Measurements from ENCODE around the gene ATP8B4. TPM values are rescaled to one million over a fixed set of nuclear protein-coding genes. Genes with fewer than 3 reads are reported as not detected.

Gene ATP8B4
- total and polyA plus RNA-seq, 2 experiments from 2014 or later: 0.89 to 1.5 TPM

DNA sequence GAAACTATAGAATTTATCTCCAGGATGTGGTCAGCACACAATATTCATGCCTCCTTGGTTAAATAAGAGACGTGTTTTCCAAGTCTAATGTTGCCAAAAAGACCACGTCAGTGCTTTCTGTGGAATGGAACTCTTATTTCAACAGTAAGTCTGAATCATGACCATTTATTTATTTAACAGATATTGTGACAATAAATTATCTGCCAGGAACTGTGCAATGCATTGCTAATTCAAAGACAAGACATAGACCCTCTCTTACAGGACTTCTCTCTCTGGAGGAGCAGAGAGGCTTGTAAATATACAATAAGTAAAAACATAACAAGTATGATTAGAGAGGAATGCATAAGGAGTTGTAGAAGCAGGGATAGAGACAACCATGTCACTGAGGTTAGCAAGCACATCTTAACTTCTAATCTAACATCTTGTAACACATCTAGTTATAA, 270.7 kb downstream of the ATP8B4 start:
- TF ChIP-seq EZH2phosphoT487 (IDR thresholded peaks at IDR 0.05; ENCODE audit: insufficient read depth, low read depth) (no peak), EZH2 (IDR thresholded peaks at IDR 0.05; ENCODE audit: insufficient read depth, poor library complexity, severe bottlenecking) (no peak)
- H4K20me1 ChIP-seq (ENCODE audit: insufficient read depth): no peaks in the 10 kb centered on the region
- H3K27me3 ChIP-seq (replicated peaks; ENCODE audit: insufficient read depth): no peaks in the 10 kb centered on the region
- WGBS, 2 experiments (ENCODE audit: low coverage in 1 of 2, low lambda C conversion rate in 2 of 2, missing lambda C conversion rate in 2 of 2): 0% methylated on average over 2 of the region's 2 CpGs
- in situ Hi-C loops (cut with MboI): no loop called here
- DNase-seq: peak; percentile 94
- no peak overlapping the region for H2AFZ ChIP-seq
- H3K4me3 ChIP-seq: no peak overlapping the region
- H3F3A ChIP-seq (ENCODE audit: insufficient read depth): peaks cover 44% of the 10 kb centered on the region
- H3K9me2 ChIP-seq (ENCODE audit: insufficient read depth): no peaks in the 10 kb centered on the region
- no peaks in the 10 kb centered on the region for H3K36me3 ChIP-seq (ENCODE audit: low read depth)
- H3K4me1 ChIP-seq (ENCODE audit: insufficient read depth): peaks cover 36% of the 10 kb centered on the region
- no peaks in the 10 kb centered on the region for H3K9me3 ChIP-seq (ENCODE audit: low read depth)
- peak overlapping the region; percentile 73 for H3K4me2 ChIP-seq (ENCODE audit: unreplicated experiment)
- peak overlapping the region; percentile 55 for H3K9ac ChIP-seq
- 0 out of 2 replicates have a peak, but pooled peaks cover 14% of the 10 kb centered on the region for H3K79me2 ChIP-seq (ENCODE audit: insufficient read depth)
- H3K27ac ChIP-seq: peak overlapping the region; percentile 87

DNA sequence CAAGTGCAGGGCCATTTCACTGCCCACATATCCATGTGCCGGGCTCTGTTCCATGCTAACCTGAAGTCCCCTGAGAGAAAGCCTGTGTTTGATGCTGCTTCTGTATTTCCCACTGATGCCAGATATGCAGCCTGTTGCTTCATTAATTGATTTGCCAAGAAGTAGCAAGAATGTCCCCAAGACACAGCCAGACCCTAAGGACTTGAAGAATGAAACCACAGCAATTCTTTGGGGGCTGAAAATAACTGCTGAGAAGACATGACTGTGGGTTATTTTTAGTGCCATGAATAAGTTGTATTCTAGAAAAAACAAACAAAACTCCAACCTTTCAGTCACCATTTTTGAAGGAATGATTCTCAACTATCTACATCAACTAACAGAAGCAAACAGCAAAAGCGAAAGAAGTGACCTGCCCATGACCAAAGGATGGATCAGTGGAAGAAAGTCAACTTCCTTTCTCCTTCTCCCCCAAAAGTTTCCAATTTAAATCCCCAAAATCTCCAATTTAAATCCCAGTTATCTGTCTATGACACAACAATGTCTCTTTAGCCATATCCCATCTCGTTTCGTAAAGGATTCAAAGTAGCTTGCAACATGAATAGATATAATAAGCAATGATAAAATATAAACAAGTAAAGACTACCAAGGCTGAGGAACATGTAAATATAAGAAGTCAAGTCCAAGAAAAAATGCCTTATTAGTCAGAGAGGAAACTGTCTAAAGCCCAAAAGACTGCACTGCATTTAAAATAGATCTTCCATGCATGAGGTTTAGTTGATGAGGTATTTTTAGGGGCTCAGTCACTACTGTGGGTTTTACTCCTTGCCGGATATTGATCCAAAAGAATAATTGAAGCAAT, 271.4 kb downstream of the ATP8B4 start:
- no peaks in the 10 kb centered on the region for H3K9me2 ChIP-seq (ENCODE audit: insufficient read depth)
- peak overlapping the region; percentile 73 for H3K4me2 ChIP-seq (ENCODE audit: unreplicated experiment)
- TF ChIP-seq EZH2phosphoT487 (IDR thresholded peaks at IDR 0.05; ENCODE audit: insufficient read depth, low read depth) (0 out of 2 replicates have a peak, but pooled peaks have one; percentile 1), EZH2 (IDR thresholded peaks at IDR 0.05; ENCODE audit: insufficient read depth, poor library complexity, severe bottlenecking) (no peak)
- 0 out of 2 replicates have a peak, but pooled peaks cover 12% of the 10 kb centered on the region for H3K79me2 ChIP-seq (ENCODE audit: insufficient read depth)
- H4K20me1 ChIP-seq (ENCODE audit: insufficient read depth): no peaks in the 10 kb centered on the region
- peak overlapping the region; percentile 47 for H3K9ac ChIP-seq
- H3K9me3 ChIP-seq (ENCODE audit: low read depth): no peaks in the 10 kb centered on the region
- DNase-seq: peak; percentile 36
- in situ Hi-C loops (cut with MboI): no loop called here
- H3K4me3 ChIP-seq: peak overlapping the region; percentile 23; the same call in 1 of the 2 replicates
- peaks cover 36% of the 10 kb centered on the region for H3K4me1 ChIP-seq (ENCODE audit: insufficient read depth)
- H3F3A ChIP-seq (ENCODE audit: insufficient read depth): peaks cover 44% of the 10 kb centered on the region
- no peaks in the 10 kb centered on the region for H3K36me3 ChIP-seq (ENCODE audit: low read depth)
- peak overlapping the region; percentile 24; the same call in 1 of the 2 replicates for H2AFZ ChIP-seq
- 34% methylated on average over 5 of the region's 5 CpGs for WGBS, 2 experiments (ENCODE audit: low coverage in 1 of 2, low lambda C conversion rate in 2 of 2, missing lambda C conversion rate in 2 of 2)
- no peaks in the 10 kb centered on the region for H3K27me3 ChIP-seq (replicated peaks; ENCODE audit: insufficient read depth)
- peak overlapping the region; percentile 87 for H3K27ac ChIP-seq

DNA sequence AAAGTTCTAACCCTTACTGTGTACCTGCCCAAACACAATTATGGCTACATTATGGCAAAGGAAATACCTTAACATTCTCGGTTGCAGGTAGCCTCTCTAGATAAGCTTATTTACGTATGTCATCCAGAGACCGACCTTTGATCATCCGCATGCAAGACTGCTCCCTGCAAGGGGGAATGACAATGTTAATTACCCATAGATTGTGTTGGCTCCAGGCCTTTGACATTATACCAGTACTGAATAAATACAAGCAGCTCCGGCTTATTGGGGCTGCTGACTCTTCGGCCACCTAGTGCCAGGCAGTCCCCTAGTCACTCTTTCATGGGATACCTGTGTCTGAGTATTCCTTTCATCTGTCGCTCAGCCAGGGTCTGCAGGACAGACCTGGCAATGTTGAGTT, 274.6 kb downstream of the ATP8B4 start:
- Histone ChIP-seq H3K27me3 (replicated peaks; ENCODE audit: insufficient read depth) (no peaks in the 10 kb centered on the region), H3K27ac (no peak overlapping the region), H3K4me2 (ENCODE audit: unreplicated experiment) (no peak overlapping the region), H3K4me3 (no peak overlapping the region), H3K4me1 (ENCODE audit: insufficient read depth) (peaks cover 30% of the 10 kb centered on the region), H3F3A (ENCODE audit: insufficient read depth) (peaks cover 31% of the 10 kb centered on the region), H2AFZ (no peak overlapping the region), H3K9me2 (ENCODE audit: insufficient read depth) (no peaks in the 10 kb centered on the region), H3K9ac (no peak overlapping the region), H3K36me3 (ENCODE audit: low read depth) (no peaks in the 10 kb centered on the region), H3K9me3 (ENCODE audit: low read depth) (no peaks in the 10 kb centered on the region), H3K79me2 (ENCODE audit: insufficient read depth) (no peaks in the 10 kb centered on the region), H4K20me1 (ENCODE audit: insufficient read depth) (no peaks in the 10 kb centered on the region)
- in situ Hi-C loops (cut with MboI): no loop called here
- no peak for DNase-seq
- no peak for TF ChIP-seq EZH2 (IDR thresholded peaks at IDR 0.05; ENCODE audit: insufficient read depth, poor library complexity, severe bottlenecking)
- no peak for TF ChIP-seq EZH2phosphoT487 (IDR thresholded peaks at IDR 0.05; ENCODE audit: insufficient read depth, low read depth)
- WGBS, 2 experiments (ENCODE audit: low coverage in 1 of 2, low lambda C conversion rate in 2 of 2, missing lambda C conversion rate in 2 of 2): 98 to 99% methylated on average over 7 of the region's 7 CpGs

DNA sequence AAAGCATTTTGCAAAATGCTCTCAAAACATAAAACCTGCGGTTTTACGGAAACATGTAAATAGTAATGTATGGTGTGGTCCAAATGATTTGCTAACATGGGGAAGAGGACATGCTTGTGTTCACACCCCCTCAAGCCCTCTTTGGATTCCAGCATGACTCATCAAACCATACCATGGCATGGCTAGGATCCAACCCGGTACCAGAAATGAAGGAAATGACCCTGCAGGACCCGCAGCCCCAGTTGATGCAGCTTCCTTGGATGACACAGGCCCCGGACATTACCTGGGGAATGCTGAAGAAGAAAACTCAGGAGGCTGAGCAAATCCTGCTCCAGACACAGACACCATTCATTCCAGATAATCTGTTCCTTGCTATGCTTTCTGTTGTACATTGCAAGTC, 275.3 kb downstream of the ATP8B4 start:
- H4K20me1 ChIP-seq (ENCODE audit: insufficient read depth): no peaks in the 10 kb centered on the region
- H3K4me2 ChIP-seq (ENCODE audit: unreplicated experiment): no peak overlapping the region
- no peaks in the 10 kb centered on the region for H3K79me2 ChIP-seq (ENCODE audit: insufficient read depth)
- H3K27ac ChIP-seq: no peak overlapping the region
- peaks cover 23% of the 10 kb centered on the region for H3K4me1 ChIP-seq (ENCODE audit: insufficient read depth)
- WGBS, 2 experiments (ENCODE audit: low coverage in 1 of 2, low lambda C conversion rate in 2 of 2, missing lambda C conversion rate in 2 of 2): 91 to 93% methylated on average over 5 of the region's 5 CpGs
- no peak overlapping the region for H3K9ac ChIP-seq
- no peaks in the 10 kb centered on the region for H3K27me3 ChIP-seq (replicated peaks; ENCODE audit: insufficient read depth)
- no peaks in the 10 kb centered on the region for H3K36me3 ChIP-seq (ENCODE audit: low read depth)
- in situ Hi-C loops (cut with MboI): no loop called here
- H3K9me3 ChIP-seq (ENCODE audit: low read depth): no peaks in the 10 kb centered on the region
- TF ChIP-seq EZH2phosphoT487 (IDR thresholded peaks at IDR 0.05; ENCODE audit: insufficient read depth, low read depth) (no peak), EZH2 (IDR thresholded peaks at IDR 0.05; ENCODE audit: insufficient read depth, poor library complexity, severe bottlenecking) (no peak)
- H2AFZ ChIP-seq: no peak overlapping the region
- DNase-seq: peak; percentile 8
- H3K4me3 ChIP-seq: no peak overlapping the region
- H3K9me2 ChIP-seq (ENCODE audit: insufficient read depth): no peaks in the 10 kb centered on the region
- peaks cover 28% of the 10 kb centered on the region for H3F3A ChIP-seq (ENCODE audit: insufficient read depth)

Measured in GM23248 (cell line).